Vagina (tissue), 2 donors: ENCODE data around the gene CD300LB. TPM values are rescaled to one million over a fixed set of nuclear protein-coding genes. Genes with fewer than 3 reads are reported as not detected.

Experiments
- DNase-seq, 2 donors: peaks; one replicate each; pipeline ENCODE4 v3.0.0-alpha.2; 2017; ENCODE audit errors: extremely low spot score in 2 of 2
- H3K27ac ChIP-seq: fragments of 200-600 bp; sonication (generic); one replicate; pipeline ENCODE4 v1.5.1; 2019
- H3K27me3 ChIP-seq: fragments of 200-600 bp; sonication (generic); one replicate; pipeline ENCODE4 v1.5.1; 2019
- H3K36me3 ChIP-seq, 2 donors: fragments of 200-600 bp; sonication (generic); one replicate each; pipeline ENCODE4 v1.5.1; 2017 to 2019
- H3K4me1 ChIP-seq: fragments of 200-600 bp; sonication (generic); one replicate; pipeline ENCODE4 v1.5.1; 2019
- H3K4me3 ChIP-seq, 2 donors: fragments of 200-600 bp; sonication (generic); 1 replicate in 1 of 2; 2 replicates in 1 of 2; pipeline ENCODE4 v1.5.1; 2016 to 2019
- H3K9me3 ChIP-seq: fragments of 200-600 bp; sonication (generic); one replicate; pipeline ENCODE4 v1.5.1; 2019
- POLR2A ChIP-seq, 2 donors: fragments of 450-650 bp; IDR thresholded peaks; one replicate each; pipeline ENCODE4 v1.6.1; 2017; ENCODE audit warnings: antibody characterized with exemption in 2 of 2, mild to moderate bottlenecking in 2 of 2, moderate library complexity in 2 of 2
- POLR2AphosphoS5 ChIP-seq, 2 donors: sonication (generic); formaldehyde crosslinking; IDR thresholded peaks; one replicate each; pipeline ENCODE4 v1.9.0; 2017; ENCODE audit warnings: antibody characterized with exemption in 2 of 2, mild to moderate bottlenecking in 2 of 2, low read depth in 1 of 2; ENCODE audit not compliant: insufficient read depth in 1 of 2
- intact Hi-C: fragments of 100-400 bp; cut with DNase I; formaldehyde crosslinking; loops from one replicate; pipeline ENCODE4 v1.15.1; 2023
- total RNA-seq: library from RNA; depleted of rRNA; stranded (reverse); fragments of >200 nt; gene quantifications from one replicate; pipeline ENCODE4 v1.2.3, GENCODE V29; 2016
- TF ChIP-seq, protein P1 (sequence below), 3 experiments: fragments of 450-650 bp in 2 of 3; fragments of 200-600 bp in 1 of 3; sonication (generic) in 1 of 3; IDR thresholded peaks; one replicate each; pipeline ENCODE4 v1.5.1; 2017 to 2019; ENCODE audit warnings: antibody characterized with exemption in 3 of 3, mild to moderate bottlenecking in 2 of 3, moderate library complexity in 2 of 3

CD300LB gene
- total RNA-seq, 1 donor from 2014 or later, result 0.25 TPM

DNA sequence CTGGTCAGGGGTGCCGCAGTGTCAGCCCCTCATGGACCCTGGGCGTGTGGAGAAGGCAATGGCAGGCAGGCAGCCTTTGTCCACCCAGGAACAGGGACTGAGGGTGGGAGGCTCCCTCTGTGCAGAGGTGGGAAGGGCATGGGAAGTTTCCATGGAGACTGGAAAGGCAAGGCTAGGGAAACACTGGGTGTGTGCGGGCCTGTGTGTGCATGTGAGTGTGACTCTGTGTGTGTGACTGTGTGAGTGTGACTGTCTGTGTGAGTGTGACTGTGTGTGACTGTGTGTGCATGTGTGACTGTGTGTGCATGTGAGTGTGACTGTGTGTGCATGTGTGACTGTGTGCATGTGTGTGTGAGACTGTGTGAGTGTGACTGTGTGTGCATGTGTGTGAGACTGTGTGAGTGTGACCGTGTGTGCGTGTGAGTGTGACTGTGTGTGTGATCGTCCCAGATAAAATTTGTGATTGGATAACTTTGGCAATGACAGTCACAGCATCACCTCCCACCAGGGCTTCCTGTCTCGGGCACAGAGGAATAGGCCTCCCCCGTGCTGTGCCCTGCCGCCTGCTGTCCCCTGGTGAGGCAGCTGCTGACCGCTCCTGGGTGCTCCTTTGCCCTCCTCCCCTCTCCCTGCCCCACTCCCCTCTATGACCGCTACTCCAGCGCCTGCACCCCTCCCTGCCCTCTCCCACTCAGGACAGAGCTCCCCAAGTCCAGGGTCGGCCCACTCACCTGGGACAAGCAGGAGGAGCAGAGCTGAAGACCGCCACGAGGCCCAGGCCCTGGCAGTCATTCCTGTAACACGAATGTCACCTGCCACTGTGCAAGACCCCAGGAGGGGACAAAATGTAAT lies 13.9 kb upstream of the CD300LB start:
- H3K36me3 ChIP-seq, result no peaks in the 10 kb centered on the region
- DNase-seq, result no peak
- H3K4me1 ChIP-seq, result no peaks in the 10 kb centered on the region
- no peaks in the 10 kb centered on the region for H3K27me3 ChIP-seq
- intact Hi-C loops, result no loop called here
- TF ChIP-seq POLR2A (IDR thresholded peaks at IDR 0.05) (no peak), POLR2AphosphoS5 (IDR thresholded peaks at IDR 0.05; ENCODE audit: insufficient read depth in 1 of 2, low read depth in 1 of 2) (no peak)
- TF ChIP-seq, protein P1, sequence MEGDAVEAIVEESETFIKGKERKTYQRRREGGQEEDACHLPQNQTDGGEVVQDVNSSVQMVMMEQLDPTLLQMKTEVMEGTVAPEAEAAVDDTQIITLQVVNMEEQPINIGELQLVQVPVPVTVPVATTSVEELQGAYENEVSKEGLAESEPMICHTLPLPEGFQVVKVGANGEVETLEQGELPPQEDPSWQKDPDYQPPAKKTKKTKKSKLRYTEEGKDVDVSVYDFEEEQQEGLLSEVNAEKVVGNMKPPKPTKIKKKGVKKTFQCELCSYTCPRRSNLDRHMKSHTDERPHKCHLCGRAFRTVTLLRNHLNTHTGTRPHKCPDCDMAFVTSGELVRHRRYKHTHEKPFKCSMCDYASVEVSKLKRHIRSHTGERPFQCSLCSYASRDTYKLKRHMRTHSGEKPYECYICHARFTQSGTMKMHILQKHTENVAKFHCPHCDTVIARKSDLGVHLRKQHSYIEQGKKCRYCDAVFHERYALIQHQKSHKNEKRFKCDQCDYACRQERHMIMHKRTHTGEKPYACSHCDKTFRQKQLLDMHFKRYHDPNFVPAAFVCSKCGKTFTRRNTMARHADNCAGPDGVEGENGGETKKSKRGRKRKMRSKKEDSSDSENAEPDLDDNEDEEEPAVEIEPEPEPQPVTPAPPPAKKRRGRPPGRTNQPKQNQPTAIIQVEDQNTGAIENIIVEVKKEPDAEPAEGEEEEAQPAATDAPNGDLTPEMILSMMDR (IDR thresholded peaks at IDR 0.05), result no peak
- H3K4me3 ChIP-seq, result no peak overlapping the region
- no peaks in the 10 kb centered on the region for H3K9me3 ChIP-seq
- H3K27ac ChIP-seq, result no peak overlapping the region

DNA sequence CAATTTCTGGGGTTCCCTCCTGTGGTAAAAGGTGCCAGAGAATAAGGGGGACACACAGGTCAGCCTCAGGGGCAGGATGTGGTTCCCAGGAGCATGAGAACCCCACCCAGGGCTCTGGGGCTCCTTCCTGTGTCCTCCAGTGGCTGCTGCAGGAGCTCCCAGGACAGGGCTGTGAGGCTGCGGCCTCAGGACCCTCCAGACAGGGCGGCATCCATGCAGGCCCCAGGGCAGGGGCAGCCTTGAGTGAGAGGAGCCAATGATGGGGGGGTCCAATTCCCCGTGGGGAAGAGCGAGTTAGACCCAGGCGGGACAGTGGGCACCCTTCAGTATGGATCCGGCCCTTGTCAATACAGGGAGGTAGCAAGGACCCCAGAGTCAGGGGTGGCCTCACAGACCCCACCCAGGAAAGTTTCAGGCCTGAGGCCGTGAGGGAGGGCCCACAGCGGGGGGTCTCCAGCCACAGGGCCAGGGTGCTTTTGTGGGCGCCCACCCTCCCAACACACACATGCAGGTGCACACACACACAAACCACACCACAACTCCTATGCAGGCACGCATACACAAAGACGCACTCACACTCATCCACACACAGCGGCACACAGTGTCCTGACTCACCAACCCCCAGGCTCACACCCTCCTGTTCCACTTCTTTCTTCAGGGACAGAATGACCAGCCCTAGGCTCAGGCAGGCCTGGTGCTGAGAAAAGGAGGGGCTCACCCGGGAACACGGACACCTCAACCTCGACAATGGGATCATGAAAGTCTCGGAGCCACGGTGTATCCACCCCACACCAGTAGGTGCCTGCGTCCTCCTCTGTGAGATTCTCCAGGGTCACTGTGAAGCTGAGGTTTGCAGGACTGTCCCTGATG lies 12.9 kb upstream of the CD300LB start:
- H3K27ac ChIP-seq, result no peak overlapping the region
- no peaks in the 10 kb centered on the region for H3K9me3 ChIP-seq
- H3K4me3 ChIP-seq, result no peak overlapping the region
- DNase-seq, result no peak
- intact Hi-C loops, result no loop called here
- H3K27me3 ChIP-seq, result no peaks in the 10 kb centered on the region
- TF ChIP-seq, protein P1 (IDR thresholded peaks at IDR 0.05), result no peak
- no peak for TF ChIP-seq POLR2A (IDR thresholded peaks at IDR 0.05)
- TF ChIP-seq POLR2AphosphoS5 (IDR thresholded peaks at IDR 0.05; ENCODE audit: insufficient read depth in 1 of 2, low read depth in 1 of 2), result no peak
- no peaks in the 10 kb centered on the region for H3K4me1 ChIP-seq
- H3K36me3 ChIP-seq, result no peaks in the 10 kb centered on the region

DNA sequence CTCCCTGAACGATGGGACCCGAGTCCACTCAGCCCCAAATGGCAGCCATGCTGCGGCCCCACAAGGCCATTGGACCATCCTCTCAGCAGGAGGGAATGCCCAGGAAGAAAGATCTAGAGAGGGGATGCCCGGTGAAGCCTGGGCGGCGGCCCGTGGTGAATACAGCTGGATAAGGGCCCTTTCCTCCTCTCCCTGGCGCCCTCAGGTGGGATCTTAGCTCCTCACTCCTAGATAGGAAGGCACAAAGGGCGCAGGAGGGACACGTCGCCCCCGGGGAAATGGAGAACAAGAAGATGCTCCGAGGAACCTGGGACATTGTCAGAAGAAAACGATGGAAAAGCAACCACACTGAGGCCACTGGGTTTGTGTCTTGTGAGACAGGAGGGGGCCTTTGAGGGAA lies 12.1 kb upstream of the CD300LB start:
- H3K36me3 ChIP-seq, result no peaks in the 10 kb centered on the region
- no peak overlapping the region for H3K4me3 ChIP-seq
- no peaks in the 10 kb centered on the region for H3K4me1 ChIP-seq
- TF ChIP-seq POLR2AphosphoS5 (IDR thresholded peaks at IDR 0.05; ENCODE audit: insufficient read depth in 1 of 2, low read depth in 1 of 2) (no peak), POLR2A (IDR thresholded peaks at IDR 0.05) (no peak)
- TF ChIP-seq, protein P1 (IDR thresholded peaks at IDR 0.05), result no peak
- H3K27ac ChIP-seq, result no peak overlapping the region
- no peaks in the 10 kb centered on the region for H3K27me3 ChIP-seq
- DNase-seq, result no peak
- no peaks in the 10 kb centered on the region for H3K9me3 ChIP-seq
- intact Hi-C loops, result no loop called here

DNA sequence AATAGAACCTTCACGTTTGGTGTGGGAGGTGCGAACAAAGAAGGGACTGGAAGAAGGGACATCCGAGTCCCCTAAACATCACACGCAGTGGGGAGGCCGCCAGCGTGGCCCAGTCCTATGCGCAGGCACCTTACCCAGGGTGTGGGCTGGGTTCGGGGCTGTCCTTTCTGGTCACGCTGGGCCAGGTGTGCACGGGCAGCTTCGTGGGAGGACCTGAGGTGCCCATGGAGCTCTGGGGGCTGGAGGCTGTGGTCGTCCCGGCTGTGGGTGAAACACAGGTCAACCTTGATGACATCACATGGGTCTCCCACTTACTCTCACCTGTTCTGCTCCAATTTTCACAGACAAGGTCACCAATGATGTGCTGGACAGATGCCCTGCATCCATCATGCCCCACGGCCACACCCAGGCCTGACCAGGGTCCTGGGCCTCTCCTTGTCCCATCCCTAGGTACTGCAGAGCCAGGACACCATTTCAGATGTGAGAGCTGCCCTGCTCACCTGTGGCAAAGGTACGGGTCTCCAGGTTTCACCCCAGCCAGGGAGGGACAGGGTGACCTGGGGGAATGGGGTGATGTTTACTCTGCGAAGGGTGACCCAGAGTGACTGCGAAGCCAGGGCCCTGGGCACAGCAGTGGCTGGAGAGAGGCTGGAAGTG lies 11.6 kb upstream of the CD300LB start:
- H3K36me3 ChIP-seq, result no peaks in the 10 kb centered on the region
- H3K9me3 ChIP-seq, result no peaks in the 10 kb centered on the region
- no peaks in the 10 kb centered on the region for H3K4me1 ChIP-seq
- no peak overlapping the region for H3K4me3 ChIP-seq
- no peak for DNase-seq
- no peaks in the 10 kb centered on the region for H3K27me3 ChIP-seq
- TF ChIP-seq, protein P1 (IDR thresholded peaks at IDR 0.05), result no peak
- TF ChIP-seq POLR2AphosphoS5 (IDR thresholded peaks at IDR 0.05; ENCODE audit: insufficient read depth in 1 of 2, low read depth in 1 of 2) (no peak), POLR2A (IDR thresholded peaks at IDR 0.05) (no peak)
- intact Hi-C loops, result no loop called here
- H3K27ac ChIP-seq, result no peak overlapping the region
